Astrocyte of the cerebellum (primary cell): ENCODE results near the gene GOLGA3.

ENCODE experiments used
- DNase-seq: peaks from one replicate; pipeline ENCODE4 v3.0.0-alpha.2; 2011; ENCODE audit warnings: low read depth
- H3K4me3 ChIP-seq: 2 replicates; pipeline ENCODE4 v1.5.1; 2011; ENCODE audit warnings: mild to moderate bottlenecking, low read depth, low read length, moderate library complexity
- CTCF ChIP-seq: IDR thresholded peaks from 2 replicates; pipeline ENCODE4 v1.5.1; 2012; ENCODE audit warnings: low read length, low read depth, moderate library complexity, mild to moderate bottlenecking; ENCODE audit errors: missing control alignments
- in situ Hi-C: cut with HindIII; loops from 2 replicates; pipeline ENCODE4 v1.10.0; 2017; ENCODE audit warnings: low sequenced_read_pairs

The GOLGA3 gene

GRCh38 chr12:132842449-132843045 is 13.9 kb upstream of the GOLGA3 start:
- TF ChIP-seq CTCF: no peak
- no peak for DNase-seq
- no peak overlapping the region for H3K4me3 ChIP-seq

GRCh38 chr12:132841151-132841550 is 12.5 kb upstream of the GOLGA3 start:
- no peak for DNase-seq
- no peak for TF ChIP-seq CTCF
- H3K4me3 ChIP-seq: no peak overlapping the region
- in situ Hi-C loops: no loop called here

More at GRCh38 chr12:132842449-132843045, 13.9 kb upstream of the GOLGA3 start:
- in situ Hi-C loops: no loop called here

- in situ Hi-C loops: no loop called here
- no peak for TF ChIP-seq CTCF
- no peak for DNase-seq
- no peak overlapping the region for H3K4me3 ChIP-seq
Observed at GRCh38 chr12:132840536-132840935, 11.9 kb upstream of the GOLGA3 start.

GRCh38 chr12:132839558-132840235 is 11.0 kb upstream of the GOLGA3 start:
- H3K4me3 ChIP-seq: no peak overlapping the region
- in situ Hi-C loops: no loop called here
- DNase-seq: no peak
- no peak for TF ChIP-seq CTCF

GRCh38 chr12:132838410-132839080 is 9.9 kb upstream of the GOLGA3 start:
- DNase-seq: no peak
- in situ Hi-C loops: no loop called here
- H3K4me3 ChIP-seq: no peak overlapping the region
- TF ChIP-seq CTCF: no peak

- no peak overlapping the region for H3K4me3 ChIP-seq
- in situ Hi-C loops: no loop called here
- DNase-seq: no peak
- no peak for TF ChIP-seq CTCF
Observed at GRCh38 chr12:132837693-132838409, 9.2 kb upstream of the GOLGA3 start.
